Natural killer cell (primary cell): ENCODE results near the gene CDH13. TPM values are rescaled to one million over a fixed set of nuclear protein-coding genes. Genes with fewer than 3 reads are reported as not detected.

Source experiments
- ATAC-seq, 3 donors: fragments of 150-1000 bp in 2 of 3; fragments of 200-7000 bp in 1 of 3; cut with Tn5 transposase; 1 replicate in 1 of 3; 2 replicates in 2 of 3; pipeline ENCODE4 v1.10.0; 2021; ENCODE audit warnings: mild to moderate bottlenecking in 2 of 3, moderate library complexity in 2 of 3
- DNase-seq, 2 donors: peaks; one replicate each; pipeline versions ENCODE4 v3.0.0 to v3.0.0-alpha.2; 2013 to 2021; ENCODE audit warnings: mixed read lengths in 1 of 2
- H3K27ac ChIP-seq: one replicate; pipeline ENCODE4 v1.5.1; 2013; ENCODE audit warnings: mild to moderate bottlenecking, low read length
- H3K27me3 ChIP-seq: one replicate; pipeline ENCODE4 v1.6.1; 2013; ENCODE audit warnings: low read length; ENCODE audit not compliant: control insufficient read depth, insufficient read depth
- H3K36me3 ChIP-seq: one replicate; pipeline ENCODE4 v1.6.1; 2013; ENCODE audit warnings: low read length; ENCODE audit not compliant: control insufficient read depth, insufficient read depth
- H3K4me1 ChIP-seq: one replicate; pipeline ENCODE4 v1.6.1; 2013; ENCODE audit warnings: low read length; ENCODE audit not compliant: control insufficient read depth, insufficient read depth
- H3K4me3 ChIP-seq: one replicate; pipeline ENCODE4 v1.5.1; 2013; ENCODE audit warnings: low read length
- H3K9me3 ChIP-seq: one replicate; pipeline ENCODE4 v1.6.1; 2013; ENCODE audit warnings: low read length; ENCODE audit not compliant: control insufficient read depth, insufficient read depth
- H3K27ac Mint-ChIP-seq, 2 donors: one replicate each; pipeline ENCODE4 v1.8.0; 2022; ENCODE audit warnings: mild to moderate bottlenecking in 2 of 2, mixed read lengths in 2 of 2, moderate library complexity in 1 of 2
- H3K27me3 Mint-ChIP-seq, 2 donors: one replicate each; pipeline ENCODE4 v1.8.0; 2022; ENCODE audit warnings: low read depth in 2 of 2, mixed read lengths in 2 of 2
- H3K36me3 Mint-ChIP-seq: one replicate; pipeline ENCODE4 v1.8.0; 2022; ENCODE audit warnings: mixed read lengths
- H3K4me1 Mint-ChIP-seq, 2 donors: one replicate each; pipeline ENCODE4 v1.8.0; 2022; ENCODE audit warnings: mixed read lengths in 2 of 2
- H3K4me3 Mint-ChIP-seq: one replicate; pipeline ENCODE4 v1.8.0; 2022; ENCODE audit warnings: mild to moderate bottlenecking, moderate library complexity, mixed read lengths
- H3K9me3 Mint-ChIP-seq, 2 donors: one replicate each; pipeline ENCODE4 v1.8.0; 2022; ENCODE audit warnings: mixed read lengths in 2 of 2
- CTCF ChIP-seq: fragments of 200-600 bp; IDR thresholded peaks from one replicate; pipeline ENCODE4 v1.8.0; 2022; ENCODE audit warnings: antibody characterized with exemption
- WGBS: methylation state at CpG from one replicate; pipeline ENCODE4 v1.1.7; 2013; ENCODE audit warnings: missing lambda C conversion rate; ENCODE audit not compliant: insufficient coverage; 5-methylcytosine and 5-hydroxymethylcytosine counted together
- intact Hi-C: fragments of 100-400 bp; cut with micrococcal nuclease; formaldehyde crosslinking; loops from one replicate; pipeline ENCODE4 v1.14.2; 2022
- total RNA-seq, 4 donors: library from RNA; stranded (reverse); fragments of 120-200 nt in 1 of 4; gene quantifications; one replicate each; pipeline versions ENCODE4 v1.2.3 to v1.2.4, GENCODE V29; 2013 to 2022

Gene CDH13
- total RNA-seq, 3 donors from 2014 or later (not counting 1 experiment from before 2014, with no cell fraction given), result not detected

DNA sequence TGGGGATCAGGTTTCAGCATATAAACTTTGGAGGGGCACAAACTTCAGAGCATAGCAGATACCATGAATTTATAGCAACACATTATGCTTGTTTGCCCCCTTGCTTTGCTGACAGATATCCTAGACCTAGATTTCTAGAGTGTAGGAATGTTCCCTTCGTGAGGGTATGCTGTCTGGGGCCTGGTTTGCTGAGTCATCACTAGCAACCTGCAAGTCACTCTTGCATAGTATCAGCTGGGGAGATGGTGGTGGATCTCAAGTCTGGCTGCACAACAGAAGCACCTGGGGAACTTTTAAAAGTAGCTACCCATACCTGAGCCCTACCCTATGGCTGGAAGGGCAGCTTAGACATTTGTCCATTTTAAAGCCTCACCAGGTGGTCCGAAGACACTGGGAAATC lies 1158.7 kb downstream of the CDH13 start:
- no peaks in the 10 kb centered on the region for H3K9me3 ChIP-seq
- ATAC-seq (no peak), DNase-seq (no peak)
- intact Hi-C loops, result no loop called here
- H3K9me3 Mint-ChIP-seq, result no peaks in the 10 kb centered on the region
- 60% methylated on average over 2 of the region's 2 CpGs for WGBS
- peaks cover 5 to 13% of the 10 kb centered on the region in 2 donors for H3K27me3 Mint-ChIP-seq
- no peak overlapping the region for H3K4me3 Mint-ChIP-seq
- no peak overlapping the region for H3K27ac Mint-ChIP-seq
- no peaks in the 10 kb centered on the region for H3K36me3 ChIP-seq
- no peaks in the 10 kb centered on the region for H3K36me3 Mint-ChIP-seq
- no peak overlapping the region for H3K4me3 ChIP-seq
- no peaks in the 10 kb centered on the region for H3K4me1 Mint-ChIP-seq
- H3K27me3 ChIP-seq, result no peaks in the 10 kb centered on the region
- no peak for TF ChIP-seq CTCF
- no peak overlapping the region for H3K27ac ChIP-seq
- H3K4me1 ChIP-seq, result no peaks in the 10 kb centered on the region

GRCh38 chr16:83789642-83790401 lies 1163.1 kb downstream of the CDH13 start:
- Histone ChIP-seq H3K27ac (no peak overlapping the region), H3K27me3 (no peaks in the 10 kb centered on the region), H3K4me3 (no peak overlapping the region), H3K4me1 (no peaks in the 10 kb centered on the region), H3K36me3 (no peaks in the 10 kb centered on the region), H3K9me3 (no peaks in the 10 kb centered on the region)
- TF ChIP-seq CTCF, result no peak
- no peaks in the 10 kb centered on the region for H3K9me3 Mint-ChIP-seq
- ATAC-seq, result no peak
- no peaks in the 10 kb centered on the region for H3K4me1 Mint-ChIP-seq
- no peak for DNase-seq
- intact Hi-C loops, result no loop called here
- H3K36me3 Mint-ChIP-seq, result no peaks in the 10 kb centered on the region
- H3K27me3 Mint-ChIP-seq, result peaks cover 0 to 7% of the 10 kb centered on the region in 2 donors
- no peak overlapping the region for H3K4me3 Mint-ChIP-seq
- no peak overlapping the region for H3K27ac Mint-ChIP-seq
- WGBS, result 87% methylated on average over 6 of the region's 8 CpGs

- no peak overlapping the region for H3K27ac ChIP-seq
- H3K27me3 ChIP-seq, result no peaks in the 10 kb centered on the region
- H3K36me3 ChIP-seq, result no peaks in the 10 kb centered on the region
- DNase-seq (no peak), ATAC-seq (no peak)
- no peaks in the 10 kb centered on the region for H3K9me3 ChIP-seq
- no peaks in the 10 kb centered on the region for H3K36me3 Mint-ChIP-seq
- H3K4me1 Mint-ChIP-seq, result no peaks in the 10 kb centered on the region
- H3K4me3 ChIP-seq, result no peak overlapping the region
- WGBS, result 97% methylated on average over 10 of the region's 10 CpGs
- peaks cover 9 to 16% of the 10 kb centered on the region in 2 donors for H3K27me3 Mint-ChIP-seq
- no peak overlapping the region for H3K27ac Mint-ChIP-seq
- no peaks in the 10 kb centered on the region for H3K4me1 ChIP-seq
- no peaks in the 10 kb centered on the region for H3K9me3 Mint-ChIP-seq
- intact Hi-C loops, result no loop called here
- H3K4me3 Mint-ChIP-seq, result no peak overlapping the region
- no peak for TF ChIP-seq CTCF
Observed at GRCh38 chr16:83791916-83792315, 1165.1 kb downstream of the CDH13 start.

DNA sequence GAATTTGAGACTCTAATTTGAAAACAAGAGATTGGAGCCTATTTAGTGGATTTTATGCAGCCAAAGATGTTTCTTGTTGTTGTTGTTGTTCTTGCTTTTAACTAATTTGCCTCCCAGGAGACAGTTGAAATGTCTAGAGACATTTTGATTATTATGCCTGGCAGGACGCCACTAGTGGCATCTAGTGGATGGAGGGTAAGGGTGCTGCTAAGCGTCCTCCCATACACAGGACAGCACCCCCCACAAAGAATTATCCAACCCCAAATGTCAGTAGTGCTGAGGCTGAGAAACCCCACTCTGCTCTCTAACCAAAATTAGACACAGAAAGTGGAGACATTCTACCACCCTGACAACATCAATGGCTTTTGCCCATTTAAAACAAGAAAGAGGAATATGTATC lies 1165.6 kb downstream of the CDH13 start:
- H3K9me3 Mint-ChIP-seq, result no peaks in the 10 kb centered on the region
- no peak overlapping the region for H3K4me3 ChIP-seq
- H3K36me3 ChIP-seq, result no peaks in the 10 kb centered on the region
- no peak for TF ChIP-seq CTCF
- ATAC-seq (no peak), DNase-seq (no peak)
- no CpG with 5 or more reads among the region's 2 CpGs for WGBS
- H3K4me1 Mint-ChIP-seq, result no peaks in the 10 kb centered on the region
- no peaks in the 10 kb centered on the region for H3K9me3 ChIP-seq
- peaks cover 11 to 21% of the 10 kb centered on the region in 2 donors for H3K27me3 Mint-ChIP-seq
- no peak overlapping the region for H3K27ac Mint-ChIP-seq
- no peaks in the 10 kb centered on the region for H3K4me1 ChIP-seq
- no peak overlapping the region for H3K4me3 Mint-ChIP-seq
- intact Hi-C loops, result no loop called here
- H3K27ac ChIP-seq, result no peak overlapping the region
- H3K27me3 ChIP-seq, result no peaks in the 10 kb centered on the region
- H3K36me3 Mint-ChIP-seq, result no peaks in the 10 kb centered on the region
